Loucy (cell line): ENCODE data around the gene KLHL21.

ENCODE experiments used
- H2AFZ ChIP-seq: fragments of 200-600 bp; sonication (generic); 2 replicates; pipeline ENCODE4 v1.6.0; 2016; ENCODE audit warnings: antibody characterized with exemption, mild to moderate bottlenecking, low read length, moderate library complexity
- H3F3A ChIP-seq: fragments of 200-600 bp; 2 replicates; pipeline ENCODE4 v1.6.0; 2016; ENCODE audit warnings: antibody characterized with exemption, low read depth, mild to moderate bottlenecking
- H3K27me3 ChIP-seq: fragments of 200-600 bp; sonication (generic); 2 replicates; pipeline ENCODE4 v1.6.1; 2014; ENCODE audit warnings: low read length, mild to moderate bottlenecking; ENCODE audit not compliant: insufficient read depth, poor library complexity, severe bottlenecking
- H3K36me3 ChIP-seq: fragments of 200-600 bp; sonication (generic); 2 replicates; pipeline ENCODE4 v1.6.1; 2016; ENCODE audit warnings: low read length; ENCODE audit not compliant: insufficient read depth
- H3K4me1 ChIP-seq: fragments of 200-600 bp; sonication (generic); 2 replicates; pipeline ENCODE4 v1.5.1; 2014; ENCODE audit warnings: low read length, mild to moderate bottlenecking; ENCODE audit not compliant: insufficient read depth, poor library complexity, severe bottlenecking
- H3K4me2 ChIP-seq: fragments of 200-600 bp; sonication (generic); 2 replicates; pipeline ENCODE4 v1.6.0; 2014; ENCODE audit warnings: antibody characterized with exemption, low read length, low read depth, mild to moderate bottlenecking; ENCODE audit not compliant: poor library complexity, severe bottlenecking
- H3K4me3 ChIP-seq: fragments of 200-600 bp; sonication (generic); 2 replicates; pipeline ENCODE4 v1.5.1; 2014; ENCODE audit warnings: low read length, mild to moderate bottlenecking, mixed read lengths; ENCODE audit not compliant: poor library complexity, severe bottlenecking
- H3K79me2 ChIP-seq: fragments of 200-600 bp; sonication (generic); 2 replicates; pipeline ENCODE4 v1.6.1; 2014; ENCODE audit warnings: low read length; ENCODE audit not compliant: insufficient read depth
- H3K9ac ChIP-seq: fragments of 200-600 bp; sonication (generic); 2 replicates; pipeline ENCODE4 v1.6.0; 2014; ENCODE audit warnings: mild to moderate bottlenecking, low read depth, low read length, moderate library complexity; ENCODE audit not compliant: poor library complexity, severe bottlenecking
- H3K9me2 ChIP-seq: fragments of 200-600 bp; sonication (generic); replicated peaks from 2 replicates; pipeline ENCODE4 v1.6.1; 2016; ENCODE audit warnings: low read depth, low read length, mixed read lengths
- H3K9me3 ChIP-seq: fragments of 200-600 bp; sonication (generic); 2 replicates; pipeline ENCODE4 v1.6.1; 2014; ENCODE audit warnings: mild to moderate bottlenecking, antibody characterized with exemption, low read length, low read depth; ENCODE audit not compliant: insufficient read depth
- H4K20me1 ChIP-seq: fragments of 200-600 bp; sonication (generic); 2 replicates; pipeline ENCODE4 v1.6.0; 2014; ENCODE audit warnings: antibody characterized with exemption, low read length, mild to moderate bottlenecking; ENCODE audit not compliant: insufficient read depth, poor library complexity, severe bottlenecking
- CTCF ChIP-seq: fragments of 200-600 bp; sonication (generic); conservative IDR thresholded peaks from 2 replicates; pipeline ENCODE4 v1.5.1; 2014; ENCODE audit warnings: mild to moderate bottlenecking, antibody characterized with exemption, low read length
- EZH2phosphoT487 ChIP-seq: fragments of 200-600 bp; IDR thresholded peaks from 2 replicates; pipeline ENCODE4 v1.6.1; 2018; ENCODE audit warnings: antibody characterized with exemption, mild to moderate bottlenecking, moderate library complexity, borderline replicate concordance

The KLHL21 gene

GRCh38 chr1:6599141-6599975 lies 3.3 kb downstream of the KLHL21 start:
- Histone ChIP-seq H3K9ac (peak overlapping the region; percentile 74), H3K4me2 (peak overlapping the region; percentile 94), H3K4me1 (peaks cover 28% of the 10 kb centered on the region), H3K79me2 (peaks cover 69% of the 10 kb centered on the region), H2AFZ (no peak overlapping the region), H3K27me3 (no peaks in the 10 kb centered on the region), H3K4me3 (peak overlapping the region; percentile 81), H4K20me1 (peaks cover 42% of the 10 kb centered on the region), H3K9me2 (no peaks in the 10 kb centered on the region), H3K9me3 (no peaks in the 10 kb centered on the region), H3F3A (0 out of 2 replicates have a peak, but pooled peaks cover 5% of the 10 kb centered on the region), H3K36me3 (peaks cover 36% of the 10 kb centered on the region; the same call in 1 of the 2 replicates)
- TF ChIP-seq EZH2phosphoT487, result no peak
- no peak for TF ChIP-seq CTCF

- Histone ChIP-seq H3F3A (no peaks in the 10 kb centered on the region), H4K20me1 (peaks cover 42% of the 10 kb centered on the region), H3K9ac (no peak overlapping the region), H3K4me1 (peaks cover 28% of the 10 kb centered on the region), H3K9me3 (no peaks in the 10 kb centered on the region), H3K36me3 (peaks cover 52% of the 10 kb centered on the region; the same call in 1 of the 2 replicates), H3K79me2 (peaks cover 69% of the 10 kb centered on the region), H3K27me3 (no peaks in the 10 kb centered on the region), H2AFZ (no peak overlapping the region), H3K4me2 (peak overlapping the region; percentile 41), H3K9me2 (no peaks in the 10 kb centered on the region), H3K4me3 (no peak overlapping the region)
- TF ChIP-seq CTCF (no peak), EZH2phosphoT487 (no peak)
These were observed 4.9 kb downstream of the KLHL21 start for GRCh38 chr1:6597777-6598131.

GRCh38 chr1:6596886-6597776 lies 5.5 kb downstream of the KLHL21 start:
- Histone ChIP-seq H3K79me2 (peaks cover 65% of the 10 kb centered on the region), H3K27me3 (no peaks in the 10 kb centered on the region), H3K9ac (no peak overlapping the region), H3K4me2 (peak overlapping the region; percentile 41), H3K4me1 (peaks cover 28% of the 10 kb centered on the region), H3K36me3 (peaks cover 57% of the 10 kb centered on the region; the same call in 1 of the 2 replicates), H2AFZ (no peak overlapping the region), H3K4me3 (peak overlapping the region; percentile 11), H3F3A (no peaks in the 10 kb centered on the region), H3K9me2 (no peaks in the 10 kb centered on the region), H4K20me1 (peaks cover 42% of the 10 kb centered on the region), H3K9me3 (no peaks in the 10 kb centered on the region)
- TF ChIP-seq EZH2phosphoT487, result no peak
